CD8-positive, alpha-beta memory T cell (primary cell): Measurements from ENCODE around the gene MMP15. TPM values are rescaled to one million over a fixed set of nuclear protein-coding genes. Genes with fewer than 3 reads are reported as not detected.
"Not testable (repeated sequence)": the region's sequence is repeated elsewhere in the genome, so short reads cannot be mapped to it uniquely, and the experiment has no call there.

Experiments used
- CTCF ChIA-PET: fragments of 350-600 bp; sonication (Branson Sonifier 250); formaldehyde crosslinking; loops from one replicate; lab custom pipeline; 2021; ENCODE audit warnings: antibody characterized with exemption; lab: Charles Lee
- POLR2A ChIA-PET: fragments of 350-600 bp; sonication (Branson Sonifier 250); formaldehyde crosslinking; loops from one replicate; lab custom pipeline; 2021; ENCODE audit warnings: antibody characterized with exemption; lab: Charles Lee
- DNase-seq, 5 donors: peaks; one replicate each; pipeline versions ENCODE4 v3.0.0 to v3.0.0-alpha.2; 2020 to 2022; ENCODE audit warnings: mixed read lengths in 1 of 5
- H3K27ac ChIP-seq: one replicate; pipeline ENCODE4 v1.7.0; 2013; ENCODE audit warnings: low read depth, mild to moderate bottlenecking, low read length, moderate library complexity
- H3K27me3 ChIP-seq: 2 replicates; pipeline ENCODE4 v1.7.0; 2013; ENCODE audit warnings: low read length, mild to moderate bottlenecking; ENCODE audit not compliant: insufficient read depth, poor library complexity, severe bottlenecking
- H3K36me3 ChIP-seq: 2 replicates; pipeline ENCODE4 v1.7.0; 2013; ENCODE audit warnings: mild to moderate bottlenecking, low read length, moderate library complexity; ENCODE audit not compliant: insufficient read depth
- H3K4me1 ChIP-seq: 2 replicates; pipeline ENCODE4 v1.7.0; 2013; ENCODE audit warnings: mild to moderate bottlenecking, low read length, moderate library complexity; ENCODE audit not compliant: insufficient read depth
- H3K4me3 ChIP-seq: 2 replicates; pipeline ENCODE4 v1.7.0; 2013; ENCODE audit warnings: mild to moderate bottlenecking, low read length
- H3K9me3 ChIP-seq: 2 replicates; pipeline ENCODE4 v1.7.0; 2013; ENCODE audit warnings: mild to moderate bottlenecking, low read length
- H3K27ac Mint-ChIP-seq, 8 donors: one replicate each; pipeline ENCODE4 v1.8.0; 2020 to 2021; ENCODE audit warnings: mixed read lengths in 8 of 8, mild to moderate bottlenecking in 6 of 8, inconsistent platforms in 3 of 8, moderate library complexity in 3 of 8
- H3K27me3 Mint-ChIP-seq, 2 donors: one replicate each; pipeline ENCODE4 v1.8.0; 2020 to 2021; ENCODE audit warnings: mixed read lengths in 2 of 2, mild to moderate bottlenecking in 1 of 2, moderate library complexity in 1 of 2
- H3K36me3 Mint-ChIP-seq, 3 donors: one replicate each; pipeline ENCODE4 v1.8.0; 2020 to 2021; ENCODE audit warnings: mixed read lengths in 3 of 3, inconsistent platforms in 1 of 3, mild to moderate bottlenecking in 1 of 3
- H3K4me1 Mint-ChIP-seq, 3 donors: one replicate each; pipeline ENCODE4 v1.8.0; 2020 to 2021; ENCODE audit warnings: mixed read lengths in 3 of 3, inconsistent platforms in 1 of 3, mild to moderate bottlenecking in 1 of 3
- H3K4me3 Mint-ChIP-seq, 7 donors: one replicate each; pipeline ENCODE4 v1.8.0; 2020 to 2021; ENCODE audit warnings: mixed read lengths in 7 of 7, mild to moderate bottlenecking in 6 of 7, moderate library complexity in 4 of 7, inconsistent platforms in 2 of 7
- H3K9me3 Mint-ChIP-seq, 5 donors: one replicate each; pipeline ENCODE4 v1.8.0; 2020 to 2022; ENCODE audit warnings: mixed read lengths in 5 of 5, mild to moderate bottlenecking in 3 of 5, moderate library complexity in 2 of 5, inconsistent platforms in 1 of 5
- polyA plus RNA-seq: library from polyadenylated mRNA; unstranded; fragments of 300-500 nt; fragmentation: Illumina TruSeq; gene quantifications from one replicate; pipeline ENCODE4 v1.2.3, GENCODE V29; 2021
- total RNA-seq, 2 experiments: library from RNA; stranded (reverse); gene quantifications; one replicate each; pipeline ENCODE4 v1.2.3, GENCODE V29; 2021

Gene MMP15
- total and polyA plus RNA-seq, 3 experiments from 2014 or later = 0.16 to 1.1 (median 0.97) TPM

DNA sequence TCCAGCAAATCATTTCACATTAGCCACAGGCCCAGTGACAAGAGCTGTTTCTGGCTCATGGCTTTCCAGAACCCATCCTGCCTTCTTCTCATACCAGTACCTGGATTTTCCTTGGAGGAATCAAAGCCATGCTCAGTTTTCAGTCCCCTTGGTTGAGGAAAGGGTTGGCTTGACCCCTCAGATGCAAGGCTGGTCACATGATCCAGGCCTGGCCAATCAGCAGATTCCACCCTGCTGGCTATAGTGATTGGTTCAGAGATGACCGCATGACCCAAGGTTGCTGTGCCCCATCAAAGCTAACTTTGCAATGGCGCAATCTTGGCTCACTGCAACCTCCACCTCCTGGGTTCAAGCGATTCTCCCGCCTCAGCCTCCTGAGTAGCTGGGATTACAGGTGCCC is 45.0 kb downstream of the MMP15 start:
- CTCF ChIA-PET = interaction anchor here (1.1 kb wide), 1 partner anchor 25 kb away, joined by 3 read pairs; no protein-coding TSS in a partner anchor
- Mint-ChIP-seq H3K27ac (no peak overlapping the region), H3K4me3 (no peak overlapping the region), H3K4me1 (no peaks in the 10 kb centered on the region), H3K36me3 (peaks cover 0 to 7% (median 3%) of the 10 kb centered on the region in 3 donors), H3K27me3 (peaks cover 0 to 4% of the 10 kb centered on the region in 2 donors), H3K9me3 (peaks cover 0 to 6% (median 4%) of the 10 kb centered on the region in 5 donors)
- Histone ChIP-seq H3K4me1 (no peaks in the 10 kb centered on the region), H3K9me3 (no peaks in the 10 kb centered on the region), H3K27me3 (no peaks in the 10 kb centered on the region), H3K4me3 (no peak overlapping the region), H3K27ac (no peak overlapping the region), H3K36me3 (no peaks in the 10 kb centered on the region)
- POLR2A ChIA-PET = no interaction called here
- DNase-seq = no peak

DNA sequence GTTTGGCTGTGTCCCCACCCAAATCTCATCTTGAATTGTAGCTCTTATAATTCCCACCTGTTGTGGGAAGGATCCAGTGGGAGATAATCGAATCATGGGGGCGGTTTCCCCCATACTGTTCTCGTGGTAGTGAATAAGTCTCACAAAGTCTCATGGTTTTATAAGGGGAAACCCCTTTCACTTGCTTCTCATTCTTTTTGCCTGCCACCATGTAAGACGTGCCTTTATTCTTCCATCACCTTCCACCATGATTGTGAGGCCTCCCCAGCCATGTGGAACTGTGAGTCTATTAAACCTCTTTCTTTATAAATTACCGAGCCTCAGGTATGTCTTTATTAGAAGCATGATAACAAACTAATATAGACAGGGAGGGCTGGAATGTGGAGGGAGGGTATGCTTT is 46.6 kb downstream of the MMP15 start:
- H3K4me3 ChIP-seq, H3K4me1 ChIP-seq, H3K36me3 ChIP-seq, H3K27me3 ChIP-seq, DNase-seq, POLR2A ChIA-PET, H3K27ac Mint-ChIP-seq, H3K27me3 Mint-ChIP-seq, H3K9me3 ChIP-seq, H3K4me1 Mint-ChIP-seq, H3K27ac ChIP-seq, CTCF ChIA-PET, H3K4me3 Mint-ChIP-seq, H3K36me3 Mint-ChIP-seq: not testable (repeated sequence)
- H3K9me3 Mint-ChIP-seq = peaks cover 0 to 13% (median 4%) of the 10 kb centered on the region in 5 donors

DNA sequence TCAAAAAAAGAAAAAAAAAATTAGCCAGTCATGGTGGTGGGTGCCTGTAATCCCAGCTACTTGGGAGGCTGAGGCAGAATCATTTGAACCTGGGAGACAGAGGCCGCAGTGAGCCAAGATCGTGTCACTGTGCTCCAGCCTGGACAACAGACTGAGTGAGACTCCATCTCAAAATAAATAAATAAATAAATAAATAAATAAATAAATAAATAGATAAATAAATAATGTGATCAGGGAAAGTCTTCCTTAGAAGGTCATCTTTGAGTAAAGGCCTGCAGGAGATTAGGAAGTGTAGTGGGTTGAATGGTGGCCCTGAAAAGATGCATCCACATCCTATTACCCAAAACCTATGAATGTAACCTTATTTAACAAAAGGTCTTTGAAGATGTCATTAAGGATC is 47.5 kb downstream of the MMP15 start:
- H3K27me3 Mint-ChIP-seq, H3K4me1 Mint-ChIP-seq, H3K4me1 ChIP-seq, H3K36me3 ChIP-seq, H3K4me3 ChIP-seq, CTCF ChIA-PET, H3K27me3 ChIP-seq, POLR2A ChIA-PET, H3K4me3 Mint-ChIP-seq, DNase-seq, H3K27ac Mint-ChIP-seq, H3K36me3 Mint-ChIP-seq, H3K27ac ChIP-seq, H3K9me3 ChIP-seq: not testable (repeated sequence)
- peaks cover 0 to 14% (median 4%) of the 10 kb centered on the region in 5 donors for H3K9me3 Mint-ChIP-seq

DNA sequence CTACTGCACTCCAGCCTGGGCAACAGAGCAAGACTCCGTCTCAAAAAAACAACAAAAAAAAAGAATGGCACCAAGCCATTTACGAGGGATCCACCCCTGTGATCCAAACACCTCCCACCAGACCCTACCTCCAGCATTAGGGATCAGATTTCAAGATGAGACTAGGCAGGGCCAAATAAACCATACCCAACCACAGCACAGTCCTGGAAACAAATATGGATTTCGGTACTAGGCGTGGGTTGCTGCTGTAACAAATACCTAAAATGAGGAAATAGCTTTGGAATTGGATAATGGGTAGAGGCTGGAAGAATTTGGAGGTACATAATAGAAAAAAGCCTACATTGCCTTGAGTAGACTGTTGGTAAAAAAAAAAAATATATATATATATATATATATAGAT is 49.1 kb downstream of the MMP15 start:
- POLR2A ChIA-PET = no interaction called here
- Histone ChIP-seq H3K27me3 (no peaks in the 10 kb centered on the region), H3K4me1 (no peaks in the 10 kb centered on the region), H3K36me3 (no peaks in the 10 kb centered on the region), H3K27ac (no peak overlapping the region), H3K9me3 (no peaks in the 10 kb centered on the region), H3K4me3 (no peak overlapping the region)
- Mint-ChIP-seq H3K27ac (no peak overlapping the region), H3K36me3 (peaks cover 0 to 7% (median 3%) of the 10 kb centered on the region in 3 donors), H3K9me3 (peaks cover 0 to 14% (median 4%) of the 10 kb centered on the region in 5 donors), H3K4me3 (no peak overlapping the region), H3K27me3 (peaks cover 0 to 10% of the 10 kb centered on the region in 2 donors), H3K4me1 (no peaks in the 10 kb centered on the region)
- no peak for DNase-seq
- CTCF ChIA-PET = no interaction called here

DNA sequence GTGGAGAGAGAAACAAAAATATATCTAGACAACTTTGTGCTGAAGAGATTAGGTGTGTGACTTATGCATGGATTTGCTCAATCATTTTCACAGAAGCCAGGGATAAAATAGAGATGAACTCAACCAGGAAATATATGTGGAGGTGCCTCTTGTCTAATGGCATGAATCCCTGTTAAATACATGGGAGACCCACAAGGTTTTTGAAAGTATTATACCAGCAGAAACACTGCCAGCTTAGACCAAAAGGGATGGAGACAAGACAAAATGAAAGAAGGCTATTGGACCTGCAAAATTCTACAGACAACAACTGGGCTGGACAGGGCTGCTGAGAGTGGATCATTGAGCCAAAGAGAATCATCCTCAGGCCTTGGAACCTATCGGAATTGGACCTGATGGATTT is 51.0 kb downstream of the MMP15 start:
- no peaks in the 10 kb centered on the region for H3K36me3 ChIP-seq
- Mint-ChIP-seq H3K36me3 (peaks cover 0 to 7% (median 2%) of the 10 kb centered on the region in 3 donors), H3K9me3 (peaks cover 0 to 14% (median 4%) of the 10 kb centered on the region in 5 donors), H3K4me3 (no peak overlapping the region), H3K4me1 (no peaks in the 10 kb centered on the region), H3K27me3 (peaks cover 0 to 10% of the 10 kb centered on the region in 2 donors), H3K27ac (no peak overlapping the region)
- H3K27me3 ChIP-seq = no peaks in the 10 kb centered on the region
- POLR2A ChIA-PET = no interaction called here
- CTCF ChIA-PET = no interaction called here
- no peaks in the 10 kb centered on the region for H3K4me1 ChIP-seq
- H3K4me3 ChIP-seq = no peak overlapping the region
- no peaks in the 10 kb centered on the region for H3K9me3 ChIP-seq
- no peak overlapping the region for H3K27ac ChIP-seq
- DNase-seq = no peak

DNA sequence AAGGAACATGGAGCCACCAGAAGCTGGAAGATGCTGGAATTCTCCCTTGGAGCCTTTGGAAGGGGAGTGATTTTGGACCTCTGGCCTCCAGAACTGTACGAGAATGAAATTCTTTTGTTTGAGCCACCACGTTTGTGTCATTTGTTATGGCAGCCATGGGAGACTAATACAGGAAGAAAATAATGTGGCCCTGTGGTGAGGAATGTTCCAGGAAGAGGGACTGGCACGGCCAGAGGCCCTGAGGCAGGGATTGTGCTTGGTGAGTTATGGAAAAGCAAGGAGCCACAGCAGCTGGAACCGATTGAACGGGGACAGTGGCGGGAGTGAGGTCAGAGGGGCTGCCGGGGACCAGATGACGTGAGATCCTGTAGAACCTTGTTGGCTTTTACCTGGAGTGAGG is 52.2 kb downstream of the MMP15 start:
- no peaks in the 10 kb centered on the region for H3K4me1 ChIP-seq
- CTCF ChIA-PET = no interaction called here
- H3K27me3 ChIP-seq = no peaks in the 10 kb centered on the region
- peaks cover 0 to 8% (median 0%) of the 10 kb centered on the region in 5 donors for H3K9me3 Mint-ChIP-seq
- DNase-seq = no peak
- no peaks in the 10 kb centered on the region for H3K36me3 ChIP-seq
- no peaks in the 10 kb centered on the region for H3K4me1 Mint-ChIP-seq
- no peak overlapping the region for H3K4me3 ChIP-seq
- H3K27me3 Mint-ChIP-seq = peaks cover 0 to 9% of the 10 kb centered on the region in 2 donors
- no peak overlapping the region for H3K4me3 Mint-ChIP-seq
- H3K27ac Mint-ChIP-seq = no peak overlapping the region
- H3K27ac ChIP-seq = no peak overlapping the region
- H3K36me3 Mint-ChIP-seq = no peaks in the 10 kb centered on the region
- H3K9me3 ChIP-seq = no peaks in the 10 kb centered on the region
- POLR2A ChIA-PET = no interaction called here

DNA sequence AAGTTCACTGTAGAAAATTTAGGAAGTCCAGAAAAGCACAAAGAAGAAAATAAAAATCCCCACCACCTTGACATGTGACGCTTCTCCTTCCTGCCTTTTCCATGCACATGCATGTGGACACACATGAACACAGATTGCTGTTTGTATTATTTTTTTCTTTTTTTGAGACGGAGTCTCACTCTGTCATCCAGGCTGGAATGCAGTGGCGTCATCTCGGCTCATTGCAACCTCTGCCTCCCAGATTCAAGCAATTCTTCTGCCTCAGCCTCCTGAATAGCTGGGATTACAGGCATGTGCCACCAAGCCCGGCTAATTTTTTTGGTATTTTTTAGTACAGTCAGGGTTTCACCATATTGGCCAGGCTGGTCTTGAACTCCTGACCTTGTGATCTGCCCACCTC is 55.1 kb downstream of the MMP15 start:
- H3K27me3 Mint-ChIP-seq, H3K4me3 Mint-ChIP-seq, DNase-seq, H3K4me3 ChIP-seq, H3K27ac Mint-ChIP-seq, POLR2A ChIA-PET, H3K9me3 ChIP-seq, H3K36me3 ChIP-seq, H3K4me1 Mint-ChIP-seq, H3K9me3 Mint-ChIP-seq, H3K27ac ChIP-seq, H3K27me3 ChIP-seq, H3K36me3 Mint-ChIP-seq, H3K4me1 ChIP-seq: not testable (repeated sequence)
- CTCF ChIA-PET = interaction anchor here (1.2 kb wide), 1 partner anchor 23 kb away, joined by 3 read pairs; no protein-coding TSS in a partner anchor

DNA sequence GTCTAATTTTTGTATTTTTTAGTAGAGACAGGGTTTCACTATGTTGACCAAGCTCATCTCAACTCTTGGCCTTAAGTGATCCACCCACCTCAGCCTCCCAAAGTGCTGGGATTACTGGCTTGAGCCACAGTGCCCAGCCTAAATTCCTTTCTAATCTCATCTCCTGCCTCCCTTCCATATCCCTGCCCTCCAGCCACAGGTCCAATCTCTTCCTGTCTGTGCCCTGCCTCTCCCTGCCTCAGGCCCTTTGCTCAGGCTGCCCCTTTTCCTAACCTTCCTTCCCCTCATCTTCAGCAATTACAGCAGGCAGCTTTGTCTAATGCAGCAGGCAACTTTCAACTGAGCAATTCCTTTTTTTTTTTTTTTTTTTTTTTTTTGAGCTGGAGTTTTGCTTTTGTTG is 56.8 kb downstream of the MMP15 start:
- no peaks in the 10 kb centered on the region for H3K27me3 ChIP-seq
- no peak overlapping the region for H3K4me3 ChIP-seq
- peaks cover 6 to 8% of the 10 kb centered on the region in 2 donors for H3K27me3 Mint-ChIP-seq
- H3K9me3 Mint-ChIP-seq = no peaks in the 10 kb centered on the region
- no peaks in the 10 kb centered on the region for H3K4me1 Mint-ChIP-seq
- no peak for DNase-seq
- no peak overlapping the region for H3K27ac ChIP-seq
- H3K36me3 ChIP-seq = no peaks in the 10 kb centered on the region
- ChIA-PET POLR2A (no interaction called here), CTCF (no interaction called here)
- H3K9me3 ChIP-seq = no peaks in the 10 kb centered on the region
- no peak overlapping the region for H3K4me3 Mint-ChIP-seq
- H3K4me1 ChIP-seq = no peaks in the 10 kb centered on the region
- no peak overlapping the region for H3K27ac Mint-ChIP-seq
- H3K36me3 Mint-ChIP-seq = no peaks in the 10 kb centered on the region

DNA sequence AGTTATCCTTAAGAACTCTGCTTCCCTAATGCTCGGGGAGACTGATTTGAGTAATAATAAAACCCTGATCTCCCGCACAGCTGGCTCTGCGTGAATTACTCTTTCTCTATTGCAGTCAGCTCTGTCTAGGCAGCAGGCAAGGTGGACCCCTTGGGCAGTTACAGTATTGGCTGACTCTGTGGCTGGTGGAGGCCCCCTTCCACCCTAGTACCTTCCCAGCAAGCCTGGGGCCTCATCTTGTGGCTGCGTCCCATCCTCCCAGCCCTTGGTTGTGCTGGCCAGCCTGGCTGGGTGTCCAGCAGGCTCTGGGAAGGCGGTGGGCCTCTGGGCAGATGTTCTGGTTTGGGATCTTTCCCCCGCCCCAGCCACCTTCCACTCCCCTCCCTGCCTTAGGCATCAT is 59.1 kb downstream of the MMP15 start:
- Histone ChIP-seq H3K4me1 (no peaks in the 10 kb centered on the region), H3K27ac (no peak overlapping the region), H3K36me3 (no peaks in the 10 kb centered on the region), H3K9me3 (no peaks in the 10 kb centered on the region), H3K27me3 (no peaks in the 10 kb centered on the region), H3K4me3 (no peak overlapping the region)
- no peaks in the 10 kb centered on the region for H3K9me3 Mint-ChIP-seq
- no peak for DNase-seq
- no peak overlapping the region for H3K4me3 Mint-ChIP-seq
- no peaks in the 10 kb centered on the region for H3K36me3 Mint-ChIP-seq
- POLR2A ChIA-PET = no interaction called here
- no peaks in the 10 kb centered on the region for H3K4me1 Mint-ChIP-seq
- CTCF ChIA-PET = no interaction called here
- H3K27ac Mint-ChIP-seq = no peak overlapping the region
- peaks cover 2 to 6% of the 10 kb centered on the region in 2 donors for H3K27me3 Mint-ChIP-seq
